NCI-H526 treated with DMSO at 0.1 percent for 48 hours (cell line): ENCODE data around the gene FRYL.
"Not testable (repeated sequence)": the region's sequence is repeated elsewhere in the genome, so short reads cannot be mapped to it uniquely, and the experiment has no call there.

Source experiments
- DNase-seq: peaks from one replicate; lab custom pipeline; 2025; lab: John Stamatoyannopoulos, UW

FRYL gene

GRCh38 chr4:48661391-48661790, 118.7 kb downstream of the FRYL start:
- DNase-seq: no peak

- DNase-seq: no peak
Measured at GRCh38 chr4:48660347-48660746, 119.7 kb downstream of the FRYL start.

DNA sequence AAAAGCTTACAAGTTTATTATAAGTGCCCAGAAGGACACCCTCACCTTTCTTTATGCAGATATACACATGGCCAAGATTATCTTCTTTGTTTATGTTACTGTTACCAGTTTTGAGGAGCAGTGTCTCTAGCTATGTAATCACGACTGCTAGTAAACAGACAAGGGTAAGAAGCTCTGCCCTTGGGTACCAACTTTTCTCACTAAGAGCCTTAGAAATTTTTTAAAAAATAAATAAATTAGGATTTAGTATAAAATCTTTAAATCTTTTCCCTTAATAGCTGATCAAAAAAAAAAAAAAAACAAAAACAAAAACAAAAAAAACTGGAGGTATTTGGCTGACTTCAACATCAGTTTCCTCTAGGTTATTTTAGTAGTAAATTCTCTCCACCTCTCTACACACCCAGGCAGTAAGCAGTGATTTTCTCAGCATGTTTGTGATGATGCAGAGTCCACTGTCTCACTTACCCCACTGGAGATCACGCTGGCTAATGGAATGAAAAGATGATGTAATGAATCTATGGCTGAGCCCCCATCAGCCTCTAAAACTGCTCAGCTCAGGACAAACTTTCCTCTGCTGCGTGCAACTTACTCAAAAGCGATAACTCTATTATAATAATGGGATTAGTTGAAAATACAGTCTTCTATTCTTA, 125.9 kb downstream of the FRYL start:
- DNase-seq: no peak

DNA sequence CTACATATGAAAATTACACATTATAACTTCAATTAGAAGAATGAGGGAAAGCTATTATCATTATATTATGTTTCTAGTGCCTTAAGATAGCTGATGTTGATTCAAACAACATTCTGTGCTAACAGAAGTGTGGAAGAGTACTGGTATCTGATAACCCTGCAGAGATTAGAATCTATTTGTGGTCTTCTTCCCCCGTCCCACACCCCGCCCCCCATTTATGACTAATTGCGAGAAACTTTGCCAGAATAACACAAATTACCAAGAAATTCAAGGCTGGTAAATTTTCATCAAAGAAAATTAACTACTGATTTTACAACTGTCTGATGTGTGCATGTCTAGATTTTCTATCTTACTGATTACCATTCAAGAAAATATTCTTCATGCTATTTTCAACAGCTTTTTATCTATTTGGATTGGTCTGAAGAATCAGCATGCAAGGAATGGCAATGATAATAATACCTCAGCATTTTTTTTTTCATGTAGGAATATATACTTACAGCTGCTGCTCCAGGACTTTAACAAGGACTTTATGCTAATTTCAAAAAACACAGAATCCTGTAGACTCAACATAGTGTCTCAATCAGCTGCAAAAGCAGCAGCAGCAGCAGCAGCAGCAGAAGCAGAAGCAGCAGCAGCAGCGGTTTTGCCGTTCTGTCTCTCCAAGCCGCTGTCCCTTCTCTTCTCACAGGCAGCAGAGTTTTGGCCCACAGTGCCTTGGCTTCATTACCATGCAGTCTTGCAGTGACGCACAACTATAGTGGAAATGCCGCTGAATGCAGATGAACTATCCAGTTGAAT, 126.7 kb downstream of the FRYL start:
- DNase-seq: peak; percentile 11

DNA sequence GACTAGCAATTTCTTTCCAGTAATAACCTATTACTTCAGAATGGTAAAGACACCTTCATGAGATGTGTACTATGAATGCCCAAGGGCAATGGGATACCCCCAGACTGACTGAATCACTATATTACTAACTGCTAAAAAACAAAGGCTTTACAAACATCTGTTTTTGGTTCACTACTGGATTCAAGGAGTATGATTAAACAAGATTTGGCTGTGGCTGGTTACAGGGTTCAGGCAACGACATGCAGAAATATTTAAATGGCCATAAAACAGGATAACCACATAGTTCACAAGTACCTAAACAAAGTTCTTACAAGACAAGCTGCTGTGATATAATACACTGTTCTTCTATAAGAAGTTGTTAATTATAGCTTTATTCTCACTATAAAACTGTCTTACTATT, 128.2 kb downstream of the FRYL start:
- no peak for DNase-seq

GRCh38 chr4:48649505-48649904, 130.6 kb downstream of the FRYL start:
- no peak for DNase-seq

- no peak for DNase-seq
Measured at GRCh38 chr4:48645225-48645794, 134.8 kb downstream of the FRYL start.

GRCh38 chr4:48642421-48643374, 137.4 kb downstream of the FRYL start:
- no peak for DNase-seq

DNA sequence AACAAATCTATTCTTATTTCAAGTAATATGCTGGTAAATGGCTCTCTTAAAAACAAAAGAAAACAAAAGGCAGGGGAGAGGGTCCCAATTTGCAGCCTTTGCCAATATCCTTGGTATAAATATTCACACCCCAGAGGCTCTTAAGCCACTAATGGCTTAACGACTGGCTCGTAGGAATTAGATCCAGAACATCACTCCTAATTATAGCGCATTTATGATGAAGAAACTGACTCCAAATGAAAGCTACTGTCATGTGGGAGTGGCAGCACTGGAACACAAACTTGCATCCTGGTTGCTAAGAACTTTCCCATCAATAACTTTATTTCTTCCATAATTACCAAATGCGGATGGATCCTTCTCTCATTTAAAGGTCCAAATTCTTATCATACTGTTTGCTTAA, 138.7 kb downstream of the FRYL start:
- no peak for DNase-seq

- DNase-seq: no peak
Measured at GRCh38 chr4:48640699-48641098, 139.4 kb downstream of the FRYL start.

GRCh38 chr4:48640225-48640624, 139.9 kb downstream of the FRYL start:
- no peak for DNase-seq

- DNase-seq: no peak
Measured at GRCh38 chr4:48639807-48640206, 140.3 kb downstream of the FRYL start.

GRCh38 chr4:48638586-48638985, 141.5 kb downstream of the FRYL start:
- not testable (repeated sequence) for DNase-seq

DNA sequence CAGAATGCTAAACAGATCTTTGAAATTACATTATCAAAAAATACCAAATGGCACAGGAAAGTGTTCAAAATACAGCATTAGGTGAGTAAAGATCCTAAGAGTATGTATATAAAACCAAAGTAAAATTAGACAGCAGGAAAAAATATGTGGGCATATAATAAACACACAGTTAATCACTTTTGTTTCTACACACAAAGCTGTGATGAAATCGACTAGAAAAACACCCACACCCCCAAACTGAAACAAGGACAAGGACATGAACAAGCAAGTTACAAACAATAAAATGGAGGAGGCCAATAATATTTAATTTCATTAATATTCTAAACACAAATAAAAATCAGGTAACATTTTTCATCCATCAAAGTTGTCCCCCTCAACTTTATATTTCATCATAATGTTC, 143.2 kb downstream of the FRYL start:
- no peak for DNase-seq

GRCh38 chr4:48635980-48636379, 144.1 kb downstream of the FRYL start:
- DNase-seq: no peak

- no peak for DNase-seq
Measured at GRCh38 chr4:48635310-48635709, 144.8 kb downstream of the FRYL start.

DNA sequence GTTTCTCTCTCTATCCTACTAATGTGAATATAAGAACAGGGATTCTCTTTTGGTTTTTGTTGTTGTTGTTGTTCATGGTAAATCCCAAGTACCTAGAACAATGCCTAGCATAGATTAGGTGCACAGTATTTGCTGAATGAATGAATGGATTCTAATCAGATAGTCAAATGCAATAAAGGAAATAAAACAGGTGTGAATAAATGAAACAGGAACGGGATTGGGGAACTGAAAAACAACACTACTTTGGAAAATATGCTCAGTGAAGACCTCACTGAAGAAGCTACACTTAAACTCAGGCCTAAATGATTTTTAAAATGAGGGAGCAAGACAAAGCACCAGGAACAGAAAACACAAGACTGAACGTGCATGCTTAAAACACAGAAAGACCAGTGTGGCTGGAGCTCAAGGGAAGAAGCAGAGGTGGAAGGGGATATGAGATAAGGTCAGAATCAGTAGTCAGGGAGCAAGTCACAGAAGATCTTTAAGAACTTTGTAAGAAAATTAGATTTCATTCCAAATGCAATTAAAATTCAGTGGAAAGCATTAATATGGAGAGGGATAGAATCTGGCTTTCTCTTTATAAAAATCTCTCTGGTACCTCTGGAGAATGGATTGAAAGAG, 145.3 kb downstream of the FRYL start:
- no peak for DNase-seq

DNA sequence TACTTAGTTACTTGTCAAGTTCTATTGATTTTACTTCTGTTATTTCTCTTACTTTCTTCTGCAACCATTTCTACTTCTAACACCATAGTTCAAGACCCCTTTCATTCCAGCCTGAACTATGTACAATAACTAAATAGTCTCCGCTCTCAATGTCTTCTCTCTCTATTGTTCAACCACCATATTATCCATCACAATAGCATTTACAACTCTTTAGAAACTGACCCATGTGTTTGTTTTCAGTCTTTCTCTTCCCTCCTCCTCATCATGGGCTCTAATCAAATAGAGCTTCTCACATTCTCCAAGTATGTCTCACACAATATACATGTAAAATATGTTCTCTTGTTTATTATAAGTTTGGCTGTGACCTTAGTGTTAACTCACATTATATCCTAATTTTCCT, 146.4 kb downstream of the FRYL start:
- no peak for DNase-seq

DNA sequence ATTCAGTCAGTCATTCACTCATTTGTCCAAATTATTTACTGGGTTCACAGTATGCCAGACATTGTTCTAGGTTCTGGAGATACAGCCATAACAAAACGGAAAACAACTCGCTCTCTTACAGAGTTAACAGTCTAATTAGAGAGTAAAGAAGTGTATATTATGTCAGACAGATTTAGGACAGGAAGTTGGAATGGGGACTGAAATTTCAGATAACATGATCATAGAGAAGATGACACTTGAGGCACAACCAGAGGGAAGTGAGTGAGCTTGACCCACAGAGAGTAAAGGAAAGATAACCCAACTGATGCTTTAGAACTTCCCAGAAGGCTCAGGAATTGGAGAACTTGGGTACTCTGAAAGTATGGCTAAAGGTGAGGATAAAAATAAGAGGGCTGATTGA, 150.6 kb downstream of the FRYL start:
- no peak for DNase-seq

DNA sequence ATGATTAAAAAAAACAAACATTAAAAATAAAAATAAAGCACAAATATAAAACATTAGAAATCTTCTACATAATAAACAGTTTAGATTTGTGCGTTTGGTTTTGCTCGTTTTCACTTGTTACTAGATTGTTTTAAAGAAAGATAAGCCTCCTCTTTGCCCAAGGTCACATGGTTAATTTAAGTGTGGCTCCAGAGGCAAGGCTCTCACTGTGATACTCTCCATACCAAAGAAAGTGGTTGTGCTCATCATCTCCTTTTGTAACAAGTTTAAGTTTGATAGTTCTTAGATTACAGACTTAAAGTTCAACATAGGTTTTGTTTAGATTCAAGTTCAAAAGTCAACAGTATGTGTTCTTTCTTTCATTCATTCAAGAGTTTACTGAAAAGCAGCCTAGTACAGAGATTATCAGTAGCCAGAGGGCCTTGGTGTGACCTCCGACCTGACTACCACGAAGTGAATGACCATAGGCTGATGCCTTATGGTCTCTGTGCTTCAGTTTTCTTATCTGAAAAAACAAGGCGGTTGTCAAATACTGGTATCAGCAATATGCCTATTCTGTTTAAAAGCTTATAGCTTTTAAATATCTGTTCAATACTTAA, 156.8 kb downstream of the FRYL start:
- no peak for DNase-seq

DNA sequence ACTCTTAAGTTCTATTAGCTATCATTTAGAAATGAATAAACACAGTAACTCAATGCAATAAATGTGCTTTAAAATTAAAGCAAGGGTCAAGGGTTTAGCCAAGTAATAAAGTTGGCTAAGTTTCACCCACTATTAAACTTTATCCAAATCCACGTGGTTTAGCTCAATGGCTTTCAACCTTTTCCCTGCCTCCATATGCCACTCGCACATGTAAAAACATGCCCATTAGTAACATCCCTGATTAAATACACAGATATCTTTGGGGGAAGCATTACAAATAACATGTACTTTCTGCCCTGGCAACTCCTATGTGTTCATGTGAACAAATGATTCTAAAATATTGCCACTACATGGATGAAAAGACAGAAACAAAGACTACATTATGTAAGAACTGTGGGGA, 159.2 kb downstream of the FRYL start:
- DNase-seq: no peak
